Measurements from ENCODE around the gene RNF151. TPM values are rescaled to one million over a fixed set of nuclear protein-coding genes. Genes with fewer than 3 reads are reported as not detected.

The RNF151 gene
- total and polyA plus RNA-seq, 2 of the 13 experiments (the other 11 are each of a cell fraction or from before 2014, with no cell fraction given): not detected

- no peak for TF ChIP-seq KDM5A (IDR thresholded peaks at IDR 0.05; ENCODE audit: borderline replicate concordance, low read length)
- no peak for TF ChIP-seq ZNF33A (CRISPR knock-in tag; IDR thresholded peaks at IDR 0.05; ENCODE audit: borderline replicate concordance)
- no peak for TF ChIP-seq NFE2L1 (CRISPR knock-in tag; IDR thresholded peaks at IDR 0.05; ENCODE audit: borderline replicate concordance)
- TF ChIP-seq TRIM24 (CRISPR knock-in tag; IDR thresholded peaks at IDR 0.05): no peak
- no peak for TF ChIP-seq FOXJ3 (CRISPR knock-in tag; IDR thresholded peaks at IDR 0.05; ENCODE audit: borderline replicate concordance)
- TF ChIP-seq MLX (CRISPR knock-in tag; IDR thresholded peaks at IDR 0.05): no peak
- TF ChIP-seq SIN3A (IDR thresholded peaks at IDR 0.05; ENCODE audit: borderline replicate concordance, low read depth, low read length): no peak
- TF ChIP-seq ZNF24 (IDR thresholded peaks at IDR 0.05): no peak
- TF ChIP-seq HNF1A (IDR thresholded peaks at IDR 0.05; ENCODE audit: low read depth): no peak
- TF ChIP-seq HNF1A (CRISPR knock-in tag; IDR thresholded peaks at IDR 0.05; ENCODE audit: borderline replicate concordance): no peak; the same call in 1 of the 2 replicates
- peak; percentile 67; the same call in 1 of the 2 replicates for TF ChIP-seq PHF8 (CRISPR knock-in tag; IDR thresholded peaks at IDR 0.05)
- peak; percentile 32; the same call in 1 of the 2 replicates for TF ChIP-seq ZFP91 (CRISPR knock-in tag; IDR thresholded peaks at IDR 0.05; ENCODE audit: borderline replicate concordance)
- TF ChIP-seq PRMT3 (CRISPR knock-in tag; IDR thresholded peaks at IDR 0.05; ENCODE audit: borderline replicate concordance, low read depth): no peak
- no peak for TF ChIP-seq ZNF501 (CRISPR knock-in tag; IDR thresholded peaks at IDR 0.05)
- peak; percentile 45 for TF ChIP-seq SKI (IDR thresholded peaks at IDR 0.05; ENCODE audit: partially characterized antibody)
- 0 out of 2 replicates have a peak, but pooled peaks have one; percentile 52 for TF ChIP-seq ZSCAN20 (CRISPR knock-in tag; IDR thresholded peaks at IDR 0.05; ENCODE audit: borderline replicate concordance)
- TF ChIP-seq ZNF710 (CRISPR knock-in tag; IDR thresholded peaks at IDR 0.05; ENCODE audit: borderline replicate concordance): no peak
Measured at GRCh38 chr16:1929578-1930337, 36.9 kb upstream of the RNF151 start (continued).

All from HepG2 (cell line).